ENCODE data around the gene ASB11.

- TF ChIP-seq, protein P1, sequence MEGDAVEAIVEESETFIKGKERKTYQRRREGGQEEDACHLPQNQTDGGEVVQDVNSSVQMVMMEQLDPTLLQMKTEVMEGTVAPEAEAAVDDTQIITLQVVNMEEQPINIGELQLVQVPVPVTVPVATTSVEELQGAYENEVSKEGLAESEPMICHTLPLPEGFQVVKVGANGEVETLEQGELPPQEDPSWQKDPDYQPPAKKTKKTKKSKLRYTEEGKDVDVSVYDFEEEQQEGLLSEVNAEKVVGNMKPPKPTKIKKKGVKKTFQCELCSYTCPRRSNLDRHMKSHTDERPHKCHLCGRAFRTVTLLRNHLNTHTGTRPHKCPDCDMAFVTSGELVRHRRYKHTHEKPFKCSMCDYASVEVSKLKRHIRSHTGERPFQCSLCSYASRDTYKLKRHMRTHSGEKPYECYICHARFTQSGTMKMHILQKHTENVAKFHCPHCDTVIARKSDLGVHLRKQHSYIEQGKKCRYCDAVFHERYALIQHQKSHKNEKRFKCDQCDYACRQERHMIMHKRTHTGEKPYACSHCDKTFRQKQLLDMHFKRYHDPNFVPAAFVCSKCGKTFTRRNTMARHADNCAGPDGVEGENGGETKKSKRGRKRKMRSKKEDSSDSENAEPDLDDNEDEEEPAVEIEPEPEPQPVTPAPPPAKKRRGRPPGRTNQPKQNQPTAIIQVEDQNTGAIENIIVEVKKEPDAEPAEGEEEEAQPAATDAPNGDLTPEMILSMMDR (IDR thresholded peaks at IDR 0.05 in 2 of 3, conservative IDR thresholded peaks at IDR 0.05 in 1 of 3; ENCODE audit: control insufficient read depth in 2 of 3, extremely low read depth in 1 of 3, insufficient read depth in 1 of 3, low read depth in 3 of 3, low read length in 3 of 3) = no peak
- no peak for TF ChIP-seq CBFB (IDR thresholded peaks at IDR 0.05; ENCODE audit: low read depth)
- no peak for TF ChIP-seq SIN3A (IDR thresholded peaks at IDR 0.05; ENCODE audit: low read depth, low read length)
- TF ChIP-seq ZNF217 (IDR thresholded peaks at IDR 0.05) = no peak
- TF ChIP-seq SUZ12 (IDR thresholded peaks at IDR 0.05; ENCODE audit: unreplicated experiment) = no peak
- TF ChIP-seq, protein P2, sequence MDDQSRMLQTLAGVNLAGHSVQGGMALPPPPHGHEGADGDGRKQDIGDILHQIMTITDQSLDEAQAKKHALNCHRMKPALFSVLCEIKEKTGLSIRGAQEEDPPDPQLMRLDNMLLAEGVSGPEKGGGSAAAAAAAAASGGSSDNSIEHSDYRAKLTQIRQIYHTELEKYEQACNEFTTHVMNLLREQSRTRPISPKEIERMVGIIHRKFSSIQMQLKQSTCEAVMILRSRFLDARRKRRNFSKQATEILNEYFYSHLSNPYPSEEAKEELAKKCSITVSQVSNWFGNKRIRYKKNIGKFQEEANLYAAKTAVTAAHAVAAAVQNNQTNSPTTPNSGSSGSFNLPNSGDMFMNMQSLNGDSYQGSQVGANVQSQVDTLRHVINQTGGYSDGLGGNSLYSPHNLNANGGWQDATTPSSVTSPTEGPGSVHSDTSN (IDR thresholded peaks at IDR 0.05; ENCODE audit: insufficient replicate concordance, low read depth, low read length) = no peak
- TF ChIP-seq WRNIP1 (IDR thresholded peaks at IDR 0.05; ENCODE audit: borderline replicate concordance, low read depth, low read length) = no peak
- TF ChIP-seq USF2 (IDR thresholded peaks at IDR 0.05; ENCODE audit: borderline replicate concordance, low read depth, low read length) = no peak
- TF ChIP-seq POLR2AphosphoS5 (IDR thresholded peaks at IDR 0.05; ENCODE audit: low read length) = no peak
- no peak for TF ChIP-seq RB1 (IDR thresholded peaks at IDR 0.05; ENCODE audit: borderline replicate concordance)
- TF ChIP-seq MEF2A (IDR thresholded peaks at IDR 0.05; ENCODE audit: insufficient read depth, low read depth, low read length) = no peak
- no peak for TF ChIP-seq POLR2A (IDR thresholded peaks at IDR 0.05; ENCODE audit: low read depth, low read length)
These were observed 3.6 kb upstream of the ASB11 start for GRCh38 chrX:15319075-15319474.

Measured in GM12878 (cell line).